PC-9 (cell line): Measurements from ENCODE around the gene KLHDC8A. TPM values are rescaled to one million over a fixed set of nuclear protein-coding genes. Genes with fewer than 3 reads are reported as not detected.

Experiments used
- BruUV-seq: library from RNA; stranded (reverse); fragments of 400-500 nt; replicated peaks from 2 replicates; lab custom pipeline; 2021; lab: Mats Ljungman, UMichigan
- CTCF ChIA-PET: fragments of 300-600 bp; sonication (Branson Sonifier 250); formaldehyde crosslinking; loops from one replicate; lab custom pipeline; 2022; ENCODE audit warnings: antibody characterized with exemption; lab: Charles Lee
- POLR2A ChIA-PET: fragments of 300-600 bp; sonication (Branson Sonifier 250); formaldehyde crosslinking; loops from one replicate; lab custom pipeline; 2022; ENCODE audit warnings: antibody characterized with exemption; ENCODE audit not compliant: unreplicated experiment; lab: Charles Lee
- DNase-seq, 2 experiments: peaks; one replicate each; pipeline versions ENCODE4 v3.0.0 to v3.0.0-alpha.2; 2015 to 2022; ENCODE audit warnings: mixed read lengths in 1 of 2
- H2AFZ ChIP-seq: fragments of 200-600 bp; sonication (generic); 2 replicates; pipeline ENCODE4 v1.8.1; 2017; ENCODE audit warnings: antibody characterized with exemption
- H3F3A ChIP-seq: fragments of 200-600 bp; sonication (generic); 2 replicates; pipeline ENCODE4 v1.8.1; 2017; ENCODE audit warnings: antibody characterized with exemption, mild to moderate bottlenecking, low read depth; ENCODE audit not compliant: insufficient read depth
- H3K27ac ChIP-seq: fragments of 200-600 bp; sonication (generic); 2 replicates; pipeline ENCODE4 v1.6.1; 2016; ENCODE audit warnings: mixed run types
- H3K27me3 ChIP-seq: fragments of 200-600 bp; sonication (generic); 2 replicates; pipeline ENCODE4 v1.6.1; 2016; ENCODE audit warnings: low read depth, mixed run types; ENCODE audit not compliant: insufficient read depth
- H3K36me3 ChIP-seq: fragments of 200-600 bp; sonication (generic); 2 replicates; pipeline ENCODE4 v1.6.1; 2016; ENCODE audit warnings: low read depth, mixed run types
- H3K4me1 ChIP-seq: fragments of 200-600 bp; sonication (generic); replicated peaks from 2 replicates; pipeline ENCODE4 v1.6.1; 2016; ENCODE audit warnings: mixed run types; ENCODE audit not compliant: insufficient read depth
- H3K4me2 ChIP-seq: fragments of 200-600 bp; sonication (generic); 2 replicates; pipeline ENCODE4 v1.6.1; 2017; ENCODE audit warnings: mixed run types
- H3K4me3 ChIP-seq: fragments of 200-600 bp; sonication (generic); 2 replicates; pipeline ENCODE4 v1.6.1; 2016; ENCODE audit warnings: mixed run types
- H3K79me2 ChIP-seq: fragments of 200-600 bp; sonication (generic); 2 replicates; pipeline ENCODE4 v1.6.1; 2017; ENCODE audit warnings: low read depth, mixed run types
- H3K9me2 ChIP-seq: fragments of 200-600 bp; sonication (generic); 2 replicates; pipeline ENCODE4 v1.8.1; 2017; ENCODE audit warnings: mild to moderate bottlenecking; ENCODE audit not compliant: insufficient read depth
- H3K9me3 ChIP-seq: fragments of 200-600 bp; sonication (generic); 2 replicates; pipeline ENCODE4 v1.8.1; 2016; ENCODE audit warnings: low read depth; ENCODE audit not compliant: insufficient read depth
- H4K20me1 ChIP-seq: fragments of 200-600 bp; sonication (generic); 2 replicates; pipeline ENCODE4 v1.8.1; 2017; ENCODE audit not compliant: insufficient read depth
- EZH2 ChIP-seq: fragments of 200-600 bp; sonication (generic); IDR thresholded peaks from 2 replicates; pipeline ENCODE4 v1.8.0; 2017; ENCODE audit warnings: antibody characterized with exemption, low read depth
- intact Hi-C: fragments of 100-400 bp; cut with micrococcal nuclease; formaldehyde crosslinking; loops from one replicate; pipeline ENCODE4 v1.10.0; 2022; ENCODE audit not compliant: unreplicated experiment
- total RNA-seq: library from RNA; stranded (reverse); gene quantifications from 2 replicates; pipeline ENCODE4 v1.2.3, GENCODE V29; 2021
- TF ChIP-seq, protein P1 (sequence below): fragments of 200-600 bp; sonication (generic); conservative IDR thresholded peaks from 2 replicates; pipeline ENCODE4 v1.6.1; 2017; ENCODE audit warnings: mixed run types, antibody characterized with exemption, mild to moderate bottlenecking, moderate library complexity

The KLHDC8A gene
- total RNA-seq, 1 experiment from 2014 or later: not detected

DNA sequence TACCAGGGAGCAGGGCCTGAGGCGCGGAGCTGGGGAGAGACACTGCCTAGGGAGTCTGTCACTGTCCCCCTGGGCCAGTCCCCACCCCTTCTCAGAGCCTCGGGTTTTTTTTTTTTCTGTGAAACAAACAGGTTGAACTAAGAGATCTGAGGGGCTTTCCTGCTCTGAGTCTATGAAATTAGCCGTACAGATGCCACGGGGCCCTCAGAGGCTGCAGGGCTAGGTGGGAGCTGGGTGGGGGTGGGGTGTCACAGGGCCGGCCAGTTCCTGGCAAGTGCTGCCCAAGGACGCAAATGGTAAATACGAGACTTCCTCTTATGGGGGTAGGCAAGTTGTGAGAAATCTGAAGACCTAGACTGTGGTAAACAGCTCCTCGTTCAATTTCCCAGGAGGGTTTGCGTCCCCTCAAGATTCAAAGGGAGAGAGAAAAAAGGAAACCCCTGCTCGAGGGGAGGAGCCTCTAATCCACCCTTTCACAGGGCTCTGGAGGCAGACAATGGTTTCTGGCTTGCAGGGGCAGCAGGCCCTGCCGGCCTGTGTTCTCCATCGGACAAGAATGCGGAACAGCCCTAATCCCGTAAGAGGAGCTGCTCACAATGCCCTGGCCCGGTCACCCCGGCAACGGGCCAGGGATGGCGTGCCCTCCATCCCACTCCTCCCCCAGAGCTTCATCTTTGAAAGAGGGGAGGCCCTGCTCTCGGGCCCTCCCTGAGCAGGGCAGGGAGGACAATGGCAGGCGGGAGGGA is 43.0 kb downstream of the KLHDC8A start:
- peaks cover 28% of the 10 kb centered on the region for H3K4me1 ChIP-seq
- no peak for DNase-seq
- CTCF ChIA-PET: no interaction called here
- peaks cover 12% of the 10 kb centered on the region; the same call in 1 of the 2 replicates for H3F3A ChIP-seq
- intact Hi-C loops: no loop called here
- H4K20me1 ChIP-seq: no peaks in the 10 kb centered on the region
- peaks cover 23% of the 10 kb centered on the region for H3K79me2 ChIP-seq
- no peak overlapping the region for H3K4me2 ChIP-seq
- H3K4me3 ChIP-seq: no peak overlapping the region
- no peaks in the 10 kb centered on the region for H3K9me2 ChIP-seq
- no TSS peak for BruUV-seq
- TF ChIP-seq, protein P1, sequence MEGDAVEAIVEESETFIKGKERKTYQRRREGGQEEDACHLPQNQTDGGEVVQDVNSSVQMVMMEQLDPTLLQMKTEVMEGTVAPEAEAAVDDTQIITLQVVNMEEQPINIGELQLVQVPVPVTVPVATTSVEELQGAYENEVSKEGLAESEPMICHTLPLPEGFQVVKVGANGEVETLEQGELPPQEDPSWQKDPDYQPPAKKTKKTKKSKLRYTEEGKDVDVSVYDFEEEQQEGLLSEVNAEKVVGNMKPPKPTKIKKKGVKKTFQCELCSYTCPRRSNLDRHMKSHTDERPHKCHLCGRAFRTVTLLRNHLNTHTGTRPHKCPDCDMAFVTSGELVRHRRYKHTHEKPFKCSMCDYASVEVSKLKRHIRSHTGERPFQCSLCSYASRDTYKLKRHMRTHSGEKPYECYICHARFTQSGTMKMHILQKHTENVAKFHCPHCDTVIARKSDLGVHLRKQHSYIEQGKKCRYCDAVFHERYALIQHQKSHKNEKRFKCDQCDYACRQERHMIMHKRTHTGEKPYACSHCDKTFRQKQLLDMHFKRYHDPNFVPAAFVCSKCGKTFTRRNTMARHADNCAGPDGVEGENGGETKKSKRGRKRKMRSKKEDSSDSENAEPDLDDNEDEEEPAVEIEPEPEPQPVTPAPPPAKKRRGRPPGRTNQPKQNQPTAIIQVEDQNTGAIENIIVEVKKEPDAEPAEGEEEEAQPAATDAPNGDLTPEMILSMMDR: no peak
- TF ChIP-seq EZH2: no peak
- no peaks in the 10 kb centered on the region for H3K27me3 ChIP-seq
- no peak overlapping the region for H2AFZ ChIP-seq
- POLR2A ChIA-PET: interaction anchor here (0.9 kb wide), 1 partner anchor 16 kb away, joined by 7 read pairs; no protein-coding TSS in a partner anchor
- H3K27ac ChIP-seq: no peak overlapping the region
- H3K9me3 ChIP-seq: no peaks in the 10 kb centered on the region
- no peaks in the 10 kb centered on the region for H3K36me3 ChIP-seq

DNA sequence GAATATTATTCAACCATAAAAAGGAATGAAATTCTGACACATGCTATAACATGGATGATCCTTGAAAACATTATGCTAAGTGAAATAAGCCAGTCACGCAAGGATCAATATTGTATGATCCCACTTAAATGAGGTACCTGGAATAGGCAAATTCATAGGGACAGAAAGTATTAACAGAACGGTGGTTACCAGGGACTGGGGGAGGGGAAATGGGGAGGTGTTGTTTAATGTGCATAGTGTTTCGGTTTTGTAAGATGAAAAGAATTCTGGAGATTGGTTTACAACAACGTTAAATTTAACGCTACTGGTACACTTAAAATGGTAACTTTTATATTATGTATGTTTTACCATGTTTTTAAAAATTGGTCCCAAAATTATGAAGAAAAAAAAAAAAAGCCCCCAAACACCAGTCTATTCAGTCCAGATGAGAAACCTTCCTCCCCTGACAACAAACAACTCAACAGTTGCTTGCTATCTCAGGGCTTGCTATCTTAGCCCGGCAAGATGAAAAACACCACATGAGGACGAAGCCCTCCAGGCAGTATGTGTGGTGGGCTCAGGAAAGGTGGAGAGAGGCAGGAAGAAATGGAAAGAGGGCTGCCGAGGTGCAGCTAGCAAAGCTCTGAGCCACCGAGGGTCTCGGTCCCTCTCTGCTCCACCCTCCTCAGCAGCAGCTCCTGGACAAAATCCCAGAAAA is 43.7 kb downstream of the KLHDC8A start:
- DNase-seq: no peak
- ChIA-PET CTCF (no interaction called here), POLR2A (no interaction called here)
- Histone ChIP-seq H3K9me3 (no peaks in the 10 kb centered on the region), H3K4me2 (no peak overlapping the region), H4K20me1 (no peaks in the 10 kb centered on the region), H3K9me2 (no peaks in the 10 kb centered on the region), H2AFZ (no peak overlapping the region), H3K27me3 (no peaks in the 10 kb centered on the region), H3K79me2 (peaks cover 17% of the 10 kb centered on the region), H3K4me3 (no peak overlapping the region), H3F3A (peaks cover 8% of the 10 kb centered on the region; the same call in 1 of the 2 replicates), H3K36me3 (no peaks in the 10 kb centered on the region), H3K27ac (no peak overlapping the region), H3K4me1 (peaks cover 21% of the 10 kb centered on the region)
- BruUV-seq: no TSS peak
- TF ChIP-seq EZH2: no peak
- TF ChIP-seq, protein P1: no peak
- intact Hi-C loops: no loop called here

DNA sequence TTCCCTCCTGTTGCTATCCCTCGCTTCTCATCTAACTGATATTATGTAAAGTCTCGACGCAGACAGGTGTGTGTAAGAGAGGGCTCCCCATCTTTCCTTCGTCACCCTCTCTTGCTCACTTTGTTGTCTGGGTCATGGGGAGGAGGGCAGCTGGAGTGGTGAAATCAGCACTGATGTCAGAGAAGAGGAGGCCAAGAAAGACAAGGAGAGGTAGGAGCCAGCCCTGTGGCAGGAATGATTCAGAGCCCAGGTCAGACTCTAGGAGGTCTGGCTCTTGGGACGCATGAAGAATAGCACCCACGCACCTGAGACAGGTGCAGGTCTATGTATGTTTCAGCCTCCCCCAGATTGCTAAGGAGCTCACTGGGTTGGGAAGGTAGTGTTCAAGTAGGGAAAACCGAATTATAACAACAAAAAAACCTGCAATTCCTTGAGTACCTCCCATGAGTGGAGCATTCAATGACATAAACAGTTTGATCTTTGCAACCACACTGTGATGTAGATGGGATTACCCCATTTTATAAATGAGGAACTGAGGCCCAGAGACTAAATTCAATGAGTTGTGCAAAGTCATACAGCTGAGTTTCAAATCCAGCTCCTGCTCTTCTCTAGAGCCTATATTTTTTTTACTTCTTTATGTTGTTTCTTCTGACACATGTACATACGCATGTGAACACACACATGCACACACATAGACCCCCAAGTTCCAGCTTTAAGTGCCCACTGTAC is 45.6 kb downstream of the KLHDC8A start:
- Histone ChIP-seq H3K9me2 (no peaks in the 10 kb centered on the region), H3K27ac (no peak overlapping the region), H3K79me2 (peaks cover 11% of the 10 kb centered on the region), H3K4me2 (no peak overlapping the region), H3K4me1 (0 out of 2 replicates have a peak, but pooled peaks cover 3% of the 10 kb centered on the region), H3K36me3 (no peaks in the 10 kb centered on the region), H3K9me3 (no peaks in the 10 kb centered on the region), H3K4me3 (no peak overlapping the region), H2AFZ (no peak overlapping the region), H3F3A (no peaks in the 10 kb centered on the region), H3K27me3 (no peaks in the 10 kb centered on the region), H4K20me1 (no peaks in the 10 kb centered on the region)
- ChIA-PET CTCF (interaction anchor here (0.5 kb wide), 1 partner anchor 15 kb away, joined by 4 read pairs; no protein-coding TSS in a partner anchor), POLR2A (no interaction called here)
- BruUV-seq: no TSS peak
- intact Hi-C loops: no loop called here
- no peak for DNase-seq
- no peak for TF ChIP-seq EZH2
- TF ChIP-seq, protein P1: no peak
